K562 (cell line): ENCODE data around the gene SLC31A1. TPM values are rescaled to one million over a fixed set of nuclear protein-coding genes. Genes with fewer than 3 reads are reported as not detected.

Source experiments
- CCAR2 ChIP-seq: fragments of 200-400 bp; formaldehyde crosslinking; IDR thresholded peaks from 2 replicates; pipeline ENCODE4 v1.6.1; 2017; ENCODE audit warnings: mild to moderate bottlenecking, low read depth, low read length
- HMBOX1 ChIP-seq: sonication (generic); IDR thresholded peaks from 2 replicates; pipeline ENCODE4 v1.6.1; 2016
- HNRNPL ChIP-seq: fragments of 200-400 bp; formaldehyde crosslinking; IDR thresholded peaks from 2 replicates; pipeline ENCODE4 v1.6.1; 2017; ENCODE audit warnings: low read depth, mild to moderate bottlenecking, low read length
- MGA ChIP-seq: fragments of 450-650 bp; IDR thresholded peaks from 2 replicates; pipeline ENCODE4 v1.6.1; 2016; ENCODE audit warnings: mild to moderate bottlenecking, moderate library complexity
- PRDM10 ChIP-seq: fragments of 450-650 bp; IDR thresholded peaks from 2 replicates; pipeline ENCODE4 v1.6.1; 2018; ENCODE audit not compliant: partially characterized antibody
- RBFOX2 ChIP-seq: fragments of 200-400 bp; formaldehyde crosslinking; IDR thresholded peaks from 2 replicates; pipeline ENCODE4 v1.6.1; 2017; ENCODE audit warnings: low read depth, mild to moderate bottlenecking, low read length, moderate library complexity
- SREBF2 ChIP-seq: sonication (generic); formaldehyde crosslinking; IDR thresholded peaks from 2 replicates; pipeline ENCODE4 v1.4.0; 2020; ENCODE audit warnings: mild to moderate bottlenecking, missing genetic modification reagents
- SRSF3 ChIP-seq: fragments of 200-400 bp; formaldehyde crosslinking; IDR thresholded peaks from 2 replicates; pipeline ENCODE4 v1.6.1; 2016; ENCODE audit warnings: mild to moderate bottlenecking, low read length, moderate library complexity; ENCODE audit not compliant: insufficient read depth
- polyA plus RNA-seq, 8 experiments: library from polyadenylated mRNA; depleted of rRNA in 4 of 8; stranded (reverse) in 5 of 8; unstranded in 3 of 8; fragments of >200 nt; fragmentation: Nextera tagmentation in 2 of 8; fragmentation: Illumina TruSeq in 1 of 8; extraction: Ambion mirVana in 2 of 8; extraction: Trizol in 1 of 8; gene quantifications; 2 replicates each; pipeline versions ENCODE4 v1.2.1 to v1.2.3, GENCODE V29; 2011 to 2014; ENCODE audit warnings: inconsistent platforms in 1 of 8, missing spikeins in 1 of 8
- total RNA-seq, 7 experiments: library from RNA; depleted of rRNA in 6 of 7; stranded (reverse); fragments of >200 nt in 6 of 7; fragmentation: Illumina TruSeq in 2 of 7; extraction: Trizol in 2 of 7; gene quantifications; 2 replicates each; pipeline versions ENCODE4 v1.2.1 to v1.2.3, GENCODE V29; 2011 to 2021; ENCODE audit warnings: low replicate concordance in 1 of 7

The SLC31A1 gene
- total and polyA plus RNA-seq, 9 of the 15 experiments (the other 6 are each of a cell fraction or from before 2014, with no cell fraction given), result 15.4 to 40.7 (median 25.9) TPM

GRCh38 chr9:113228130-113228665 is 6.9 kb downstream of the SLC31A1 start (continued):
- TF ChIP-seq CCAR2, result no peak
- TF ChIP-seq SRSF3, result no peak
- no peak for TF ChIP-seq HNRNPL
- no peak for TF ChIP-seq PRDM10
- TF ChIP-seq MGA, result peak; percentile 61
- no peak for TF ChIP-seq RBFOX2
- no peak for TF ChIP-seq SREBF2 (CRISPR knock-in tag)
- no peak for TF ChIP-seq HMBOX1
